Stimulated activated naive CD8-positive, alpha-beta T cell treated with anti-CD3 and anti-CD28 coated beads, Interleukin-15, Interleukin-2, amounts not matched to agents 100 U/mL and 50 U/mL, for 24 hours (primary cell): ENCODE measurements around the gene RBMS3.
"Not testable (repeated sequence)": the region's sequence is repeated elsewhere in the genome, so short reads cannot be mapped to it uniquely, and the experiment has no call there.

ENCODE experiments used
- ATAC-seq: fragments of 150-1000 bp; cut with Tn5 transposase; one replicate; pipeline ENCODE4 v1.10.0; 2021
- DNase-seq: peaks from one replicate; pipeline ENCODE4 v3.0.0; 2021

RBMS3 gene

DNA sequence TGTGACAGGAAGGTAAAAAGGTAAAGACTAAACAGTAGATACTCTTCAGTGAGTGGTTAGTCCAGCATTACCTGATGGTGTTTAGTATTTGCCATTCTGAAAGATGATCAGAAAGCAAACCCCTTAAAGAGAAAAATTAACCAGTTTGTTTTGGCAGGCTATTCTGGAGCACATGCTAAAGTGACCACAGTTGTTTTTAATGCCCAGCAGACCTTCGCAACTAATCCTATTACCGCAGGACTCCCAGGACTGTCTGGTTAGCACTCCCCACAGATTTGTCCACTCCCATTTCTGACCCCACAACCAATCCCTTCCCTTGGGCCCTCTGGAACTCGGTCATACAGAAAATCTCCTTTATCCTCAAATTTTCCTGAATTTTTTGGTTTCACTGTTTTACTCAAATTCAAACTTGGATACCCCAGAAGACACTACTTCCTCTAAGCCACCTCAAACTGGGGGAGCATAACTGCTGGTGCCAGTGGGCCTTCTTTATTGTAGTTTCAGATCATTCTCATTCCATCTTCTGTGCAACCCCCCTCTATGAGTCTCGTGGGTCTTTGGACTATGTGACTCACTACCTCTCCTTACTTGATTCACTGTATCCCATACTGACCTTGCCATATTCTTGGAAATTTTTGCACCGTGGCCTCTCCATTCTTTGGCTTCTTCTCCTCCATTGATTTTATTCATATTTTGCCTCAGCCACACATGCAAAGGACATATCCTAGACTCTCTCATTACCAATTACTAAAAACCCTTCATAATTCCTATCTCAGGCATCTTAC is 104.4 kb downstream of the RBMS3 start:
- DNase-seq (no peak), ATAC-seq (no peak)

- DNase-seq: no peak
- no peak for ATAC-seq
Observed at GRCh38 chr3:29389362-29389761, 108.5 kb downstream of the RBMS3 start.

GRCh38 chr3:29392625-29393388 is 111.9 kb downstream of the RBMS3 start:
- no peak for DNase-seq
- ATAC-seq: no peak

GRCh38 chr3:29393946-29394345 is 113.1 kb downstream of the RBMS3 start:
- not testable (repeated sequence) for DNase-seq, ATAC-seq

DNA sequence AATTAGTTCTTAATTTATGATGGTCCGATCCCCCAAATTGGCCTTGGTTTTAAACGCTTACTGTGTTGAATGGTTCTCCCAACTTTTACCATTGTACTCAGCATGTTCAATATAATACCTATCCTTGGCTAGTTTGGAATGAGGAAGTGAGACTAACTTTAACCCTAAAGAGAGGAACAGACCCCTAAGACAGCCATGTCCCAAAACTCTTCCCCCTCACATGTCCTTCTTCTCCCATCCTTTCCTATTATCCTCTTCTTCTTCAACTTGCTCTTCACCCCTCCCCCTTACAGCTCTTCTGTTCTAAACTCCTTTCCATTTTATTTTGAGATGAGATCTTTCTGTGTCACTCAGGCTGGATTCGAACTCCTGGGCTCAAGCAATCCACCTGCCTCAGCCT is 116.5 kb downstream of the RBMS3 start:
- ATAC-seq (no peak), DNase-seq (no peak)

- DNase-seq (no peak), ATAC-seq (no peak)
Observed at GRCh38 chr3:29398787-29399186, 117.9 kb downstream of the RBMS3 start.

DNA sequence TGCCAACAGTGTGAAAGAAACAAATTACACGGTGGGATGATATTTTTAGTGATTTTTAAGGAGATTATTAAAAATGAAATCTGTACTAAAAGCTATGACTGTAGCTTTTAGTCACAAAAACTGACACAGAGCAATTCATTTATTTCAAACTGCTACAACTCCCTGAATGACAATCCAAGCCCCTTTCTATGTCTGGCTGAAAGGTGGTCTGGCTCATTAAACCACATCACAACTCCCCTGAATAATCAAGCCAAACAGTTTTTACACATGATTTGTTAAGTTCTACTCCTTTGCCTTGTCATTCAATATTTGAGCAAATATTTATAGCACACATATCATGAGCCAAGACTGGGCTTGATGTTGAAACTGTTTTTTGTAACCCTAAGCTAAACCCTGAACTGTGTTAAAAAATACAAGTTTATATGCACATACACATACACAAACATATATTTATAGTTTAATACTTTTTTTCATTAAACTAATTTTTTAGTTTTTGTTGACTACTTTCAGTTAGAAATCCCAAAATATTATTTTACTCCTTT is 125.5 kb downstream of the RBMS3 start:
- no peak for ATAC-seq
- no peak for DNase-seq

DNA sequence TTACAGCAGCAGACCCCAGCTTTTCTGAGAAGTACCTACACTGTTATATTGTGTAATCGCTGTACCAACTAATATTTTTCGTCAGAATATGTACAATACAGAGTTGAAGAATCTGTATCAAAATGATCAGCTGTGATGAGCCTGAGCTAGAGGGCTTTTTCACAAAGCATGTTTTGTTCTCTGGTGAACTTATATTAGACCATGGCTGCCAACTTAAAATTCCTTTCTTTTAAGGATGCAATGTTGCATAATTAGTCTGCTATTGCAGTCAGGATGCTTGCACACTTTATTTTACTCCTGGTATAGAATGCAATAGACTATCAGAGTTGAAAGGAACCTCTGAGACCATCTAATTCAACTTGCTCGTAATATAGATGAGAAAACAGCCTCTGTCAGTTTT is 127.8 kb downstream of the RBMS3 start:
- no peak for DNase-seq
- no peak for ATAC-seq

DNA sequence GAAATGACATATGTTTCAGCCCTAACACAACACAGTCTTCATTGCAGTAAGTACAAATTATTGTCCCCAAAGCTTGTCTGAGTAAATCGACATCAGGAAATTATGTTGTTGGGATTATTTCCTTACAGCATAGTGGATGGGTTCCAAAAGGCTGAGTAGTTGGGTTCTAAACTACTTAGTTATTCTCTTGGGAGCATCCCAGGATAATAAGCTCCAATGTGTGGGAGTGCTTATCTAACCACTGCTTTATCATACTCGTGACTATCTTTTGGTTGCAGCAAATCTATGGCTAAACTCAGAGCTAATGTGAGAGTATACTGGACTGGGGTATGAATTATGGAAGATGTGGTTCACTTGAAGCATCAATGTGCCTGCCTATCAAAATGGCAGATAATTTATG is 128.5 kb downstream of the RBMS3 start:
- no peak for DNase-seq

GRCh38 chr3:29410220-29410619 is 129.3 kb downstream of the RBMS3 start:
- DNase-seq (no peak), ATAC-seq (no peak)

More for the DNA sequence above, 128.5 kb downstream of the RBMS3 start:
- ATAC-seq: no peak

DNA sequence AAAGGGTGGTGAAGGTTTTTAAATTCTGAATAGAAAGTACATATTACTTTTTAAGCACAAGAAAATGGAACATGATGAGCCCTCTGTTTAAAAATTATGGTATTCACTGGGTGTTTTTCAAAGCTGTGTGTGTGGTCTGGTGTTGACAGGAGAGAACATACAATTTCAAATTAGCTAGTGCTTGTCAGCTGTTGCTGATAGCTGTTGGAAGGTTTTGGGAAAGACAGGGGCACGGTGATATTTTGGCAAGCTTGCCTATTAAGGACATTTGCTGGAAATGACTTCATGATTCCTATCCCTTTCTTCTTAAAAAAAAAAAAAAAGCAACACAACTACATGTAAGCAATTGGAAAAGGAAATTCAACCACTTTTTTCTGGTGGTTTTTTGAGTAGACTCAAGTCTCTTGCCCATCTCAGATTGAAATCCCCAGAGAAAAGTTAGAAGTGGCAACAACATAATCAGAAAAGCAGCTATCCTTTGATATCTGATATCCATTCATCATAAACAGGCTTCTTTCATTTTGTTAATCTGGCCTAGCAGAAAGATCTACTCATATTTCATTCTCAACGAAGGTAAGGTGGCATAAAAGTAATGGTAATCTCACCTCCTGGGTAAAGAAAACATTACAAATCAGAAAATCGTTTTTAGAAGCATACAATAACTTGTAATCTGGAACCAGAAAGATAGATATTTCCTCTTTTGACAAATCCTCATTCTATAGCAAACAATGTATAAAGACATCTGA is 130.0 kb downstream of the RBMS3 start:
- no peak for ATAC-seq
- DNase-seq: no peak

- ATAC-seq (no peak), DNase-seq (no peak)
Observed at GRCh38 chr3:29412110-29412509, 131.2 kb downstream of the RBMS3 start.

DNA sequence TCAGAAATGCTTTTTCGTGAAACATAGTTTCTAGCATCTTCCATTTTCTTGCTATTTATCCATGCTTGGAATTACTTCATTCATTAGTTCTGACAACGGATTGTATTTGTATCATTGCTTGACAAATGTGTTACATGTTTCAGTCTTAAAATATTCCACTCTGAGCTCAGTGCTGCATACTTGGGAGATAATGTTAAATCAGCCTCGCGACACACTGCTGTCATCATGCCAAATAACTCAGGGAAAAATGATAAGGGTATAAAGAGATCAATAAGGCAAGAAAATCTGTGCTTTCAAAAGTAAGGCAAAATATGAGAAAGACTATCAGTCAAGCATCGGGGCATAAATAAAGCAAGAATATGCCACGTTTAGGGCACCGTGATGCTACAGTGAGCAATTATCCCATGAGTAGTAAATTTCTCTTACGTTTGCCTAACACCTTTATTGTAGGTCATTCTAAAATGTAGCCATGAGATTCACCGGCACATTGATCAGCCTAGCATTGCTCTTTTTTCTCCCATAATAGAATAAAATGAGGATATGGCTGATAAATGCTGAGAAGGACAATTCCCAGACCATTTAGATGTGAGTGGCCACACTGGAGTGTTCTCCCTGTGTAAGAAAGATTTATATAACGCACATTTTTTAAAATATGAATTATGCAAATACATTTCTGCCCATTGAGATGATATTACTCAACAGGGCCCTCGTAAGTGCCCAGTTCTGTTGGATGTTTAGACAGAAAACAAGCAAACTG is 133.8 kb downstream of the RBMS3 start:
- ATAC-seq: no peak
- no peak for DNase-seq

DNA sequence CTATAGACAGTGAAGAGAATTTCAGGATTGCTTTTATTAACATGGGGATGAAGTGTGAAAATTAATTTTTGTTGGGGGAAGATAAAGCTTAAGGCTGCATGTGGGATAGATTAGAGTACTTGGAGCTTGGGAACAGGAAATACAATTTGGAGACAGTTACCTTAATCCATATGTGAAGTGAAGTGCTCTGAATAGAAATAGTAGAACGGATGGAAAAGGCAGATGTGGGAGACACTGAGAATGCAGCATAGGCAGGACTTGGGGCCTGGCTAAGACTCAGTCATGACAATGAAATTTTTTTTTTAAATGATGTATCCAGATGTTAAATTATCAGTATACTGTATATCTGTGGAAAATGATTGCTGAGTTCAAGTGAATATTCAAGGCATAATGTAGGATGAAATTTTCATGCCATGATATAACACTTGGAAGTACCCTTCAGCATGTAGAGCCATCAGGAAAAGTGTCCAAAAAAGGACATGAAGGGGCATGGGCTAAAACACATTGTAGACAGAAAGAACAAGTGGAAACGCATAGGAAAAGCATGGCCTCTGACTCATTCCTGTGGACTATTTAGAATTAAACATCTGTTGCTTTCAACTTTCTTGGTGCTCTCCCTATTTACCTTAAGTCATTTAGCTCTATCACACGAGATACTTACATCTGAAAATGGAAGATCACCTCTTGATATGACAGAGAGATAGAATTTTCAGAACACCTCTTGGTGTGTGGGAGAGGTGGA is 134.8 kb downstream of the RBMS3 start:
- DNase-seq (no peak), ATAC-seq (no peak)

DNA sequence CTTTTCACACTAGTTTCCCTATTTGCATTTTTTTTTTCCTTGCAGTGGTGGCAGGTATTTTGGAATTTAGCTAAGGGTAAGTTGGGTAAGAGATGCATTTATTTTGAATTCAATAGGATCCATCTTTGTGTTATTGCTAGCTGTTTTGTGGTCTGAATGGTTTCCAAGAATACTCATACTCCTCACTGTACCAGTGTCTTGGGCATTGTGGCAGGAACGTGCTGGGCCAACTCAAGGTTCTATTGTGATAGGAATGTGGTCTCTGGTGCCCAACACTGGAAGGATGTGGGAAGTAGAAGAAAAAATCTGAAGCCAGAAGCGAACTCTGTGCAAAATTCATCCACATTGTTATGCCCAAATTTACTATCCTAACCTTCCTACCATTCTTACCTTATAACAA is 135.6 kb downstream of the RBMS3 start:
- ATAC-seq: no peak
- no peak for DNase-seq

DNA sequence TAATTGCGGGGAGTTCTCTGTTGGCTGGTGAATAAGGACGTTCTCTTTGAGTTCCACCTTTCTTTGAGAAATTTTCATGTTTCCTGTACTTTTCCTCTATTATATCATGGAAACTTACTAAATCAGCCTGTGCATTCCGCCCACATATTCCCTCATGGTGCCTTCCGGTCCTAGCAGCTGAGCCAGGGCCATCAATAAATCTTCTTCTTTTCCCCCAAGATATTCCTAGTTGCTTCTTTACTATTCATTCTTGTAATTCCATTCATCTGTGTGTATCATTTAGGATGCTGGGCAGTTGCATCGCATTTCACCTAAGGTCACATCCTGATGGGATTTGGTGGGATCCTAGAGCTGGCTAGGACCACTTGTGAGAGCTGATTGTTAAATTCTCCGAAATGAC is 139.2 kb downstream of the RBMS3 start:
- DNase-seq (no peak), ATAC-seq (no peak)

DNA sequence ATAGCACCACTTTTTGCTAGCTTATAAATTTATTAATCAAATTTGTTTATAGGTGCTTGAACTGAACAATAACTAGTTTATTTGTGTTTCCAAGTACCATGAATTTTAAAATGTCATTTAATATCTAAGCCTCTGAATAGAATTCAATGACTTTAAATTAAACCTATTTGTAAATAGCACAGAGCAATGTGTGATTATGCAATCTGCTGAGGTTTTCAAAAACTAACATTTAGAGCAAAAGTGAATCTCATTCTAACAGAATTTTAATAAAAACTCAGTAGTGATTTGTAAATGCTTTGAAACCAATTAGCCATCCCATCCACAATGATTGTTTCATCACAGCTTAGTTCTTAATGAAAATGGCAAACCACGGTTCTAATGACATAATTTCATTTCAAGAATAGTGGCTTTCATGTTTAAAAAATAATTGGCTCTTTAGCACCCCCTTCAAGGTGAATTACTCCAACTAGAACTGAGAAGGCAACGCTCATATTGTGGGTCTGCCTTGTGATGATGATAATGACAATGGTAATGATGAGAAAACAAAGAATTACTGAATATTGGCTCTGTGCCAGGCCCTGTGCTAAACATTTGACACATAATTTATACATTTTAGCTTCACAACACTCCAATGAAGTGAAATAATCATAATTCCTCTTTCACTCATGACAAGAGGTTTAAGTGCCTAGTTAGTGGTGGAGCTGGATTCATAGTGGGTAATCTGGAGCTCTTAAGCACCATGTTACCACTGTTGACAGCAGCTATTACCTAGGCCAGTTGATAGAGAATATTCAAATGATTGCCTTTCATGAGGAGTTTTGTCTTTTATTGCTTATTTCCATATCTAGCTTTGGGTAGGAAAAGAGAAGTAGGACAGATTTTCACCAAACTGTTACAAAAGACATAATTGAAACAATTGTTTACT is 145.7 kb downstream of the RBMS3 start:
- DNase-seq (no peak), ATAC-seq (no peak)

DNA sequence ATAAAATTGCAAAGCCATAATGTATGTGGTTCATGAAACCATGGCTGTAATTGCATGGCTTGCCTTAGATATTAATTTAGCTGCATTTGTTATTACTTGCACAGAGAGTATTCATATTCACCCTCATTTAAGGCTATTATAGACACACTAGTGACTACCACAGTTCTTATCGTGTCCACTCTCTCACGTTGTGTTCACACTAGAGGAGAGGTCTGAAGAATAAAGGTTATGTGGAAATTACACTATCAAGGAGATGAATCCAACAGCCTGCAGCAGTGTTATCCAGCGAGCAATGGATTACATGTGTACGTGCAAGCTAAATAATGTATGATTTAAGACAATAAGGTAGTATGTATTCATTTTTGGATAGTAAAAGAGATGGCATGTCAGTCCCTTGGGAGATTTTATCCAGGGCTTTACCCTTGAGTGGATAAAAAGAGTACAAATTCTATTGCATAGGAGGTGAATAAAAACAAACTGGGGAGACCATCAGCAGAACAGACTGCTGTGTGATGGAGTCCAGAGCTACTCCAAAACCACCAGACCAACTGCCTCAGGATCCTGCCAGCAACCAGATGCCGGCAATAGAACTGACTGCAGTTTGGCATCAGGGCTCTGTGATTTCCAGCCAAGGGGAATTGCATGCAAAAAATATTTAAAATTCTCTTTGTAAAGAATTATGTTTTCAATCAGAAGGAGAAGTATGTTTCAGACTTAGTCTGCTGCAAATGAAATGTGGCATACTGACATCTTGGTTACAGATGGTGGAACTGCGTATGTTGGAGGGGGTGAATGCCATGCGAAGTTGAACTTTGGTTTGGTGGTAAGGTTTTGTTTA is 146.6 kb downstream of the RBMS3 start:
- DNase-seq (no peak), ATAC-seq (no peak)

DNA sequence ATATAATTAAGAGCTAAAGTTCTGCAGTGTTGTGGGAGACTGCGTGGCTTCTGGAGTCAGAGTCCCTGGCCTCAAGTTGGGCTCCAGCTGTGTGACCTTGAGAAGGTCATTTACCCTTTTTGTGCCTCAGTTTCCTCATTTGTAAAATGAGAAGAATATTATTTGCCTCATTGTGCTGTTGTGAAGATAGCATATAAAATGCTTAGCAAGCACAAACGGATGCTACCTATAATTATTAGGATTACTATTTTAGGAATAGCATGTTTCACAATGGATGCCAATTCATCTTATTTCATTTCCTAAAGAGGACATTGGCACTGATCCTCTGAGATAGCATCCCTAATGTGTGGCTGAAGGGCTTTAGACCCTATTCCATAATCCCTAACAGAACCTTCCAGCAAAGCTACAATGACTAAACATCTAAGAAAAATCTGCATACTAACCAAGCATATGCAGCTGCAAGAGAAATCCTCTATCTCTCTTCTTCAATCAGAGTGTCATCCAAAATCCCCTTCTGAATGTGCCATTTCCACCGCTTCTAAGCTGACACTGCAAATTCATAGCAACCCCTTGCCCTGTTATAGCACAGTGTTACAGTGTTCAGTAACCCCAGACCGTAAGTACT is 148.3 kb downstream of the RBMS3 start:
- ATAC-seq (no peak), DNase-seq (no peak)
